GM19452 (cell line): Measurements from ENCODE around the gene SMIM12.

Experiments
- ATAC-seq: cut with Tn5 transposase; IDR thresholded peaks from one replicate; pipeline ENCODE4 v1.9.1; 2021; ENCODE audit not compliant: unreplicated experiment

The SMIM12 gene

DNA sequence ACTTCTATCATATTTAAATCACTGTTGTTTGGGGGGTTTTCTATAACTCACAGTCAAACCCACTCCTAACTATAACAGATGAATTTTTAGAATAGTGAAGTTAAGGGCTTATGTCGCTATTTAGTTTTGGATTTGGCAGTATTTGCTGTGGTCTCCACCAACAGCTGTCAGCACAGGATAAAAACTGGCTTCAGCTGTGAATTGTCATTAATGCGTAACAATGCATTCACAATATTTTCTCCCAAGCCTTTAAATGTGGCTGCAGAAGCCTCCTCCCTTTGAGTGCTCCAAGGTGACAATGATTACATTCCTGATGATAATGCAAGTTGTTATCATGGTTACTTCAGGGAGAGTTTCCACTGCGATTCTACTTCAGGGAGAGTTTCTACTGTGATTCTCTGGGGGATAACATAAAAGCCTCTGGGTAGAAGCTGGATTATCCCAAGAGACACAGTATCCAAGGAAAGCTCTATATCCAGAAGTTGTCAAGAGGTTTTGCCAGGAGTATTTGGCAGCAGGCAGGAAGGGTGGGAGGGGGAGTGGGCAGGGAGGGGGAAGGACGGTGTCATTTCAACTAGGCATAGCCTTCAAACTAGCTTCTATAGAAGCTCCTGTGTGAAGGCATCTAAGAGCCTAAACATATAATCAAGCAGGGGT is 14.9 kb upstream of the SMIM12 start:
- no peak for ATAC-seq

- ATAC-seq, result no peak
Measured at GRCh38 chr1:34872133-34872503, 12.6 kb upstream of the SMIM12 start.

- no peak for ATAC-seq
Measured at GRCh38 chr1:34871443-34872132, 12.0 kb upstream of the SMIM12 start.

GRCh38 chr1:34870395-34870794 is 10.8 kb upstream of the SMIM12 start:
- no peak for ATAC-seq

GRCh38 chr1:34869760-34870159 is 10.2 kb upstream of the SMIM12 start:
- ATAC-seq, result no peak

GRCh38 chr1:34868230-34869049 is 8.9 kb upstream of the SMIM12 start:
- no peak for ATAC-seq

DNA sequence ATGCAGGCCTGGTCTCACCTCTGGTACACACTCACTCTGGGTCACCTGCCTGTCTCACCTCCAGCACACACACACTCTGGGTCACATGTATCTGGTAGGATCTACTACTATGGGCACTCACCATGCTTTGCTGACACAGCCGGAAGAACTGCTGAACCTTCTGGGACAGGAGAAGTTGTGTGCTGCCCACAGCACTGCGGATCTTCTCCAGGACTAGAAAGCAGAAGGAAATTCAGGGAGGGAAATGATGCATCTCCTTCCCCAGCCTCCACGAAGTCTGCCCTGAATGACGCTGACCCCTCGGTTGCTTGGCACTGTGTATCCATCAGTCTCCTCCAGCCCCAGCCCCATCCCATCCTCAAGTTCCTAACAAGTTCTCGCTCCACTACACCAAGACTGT is 7.9 kb upstream of the SMIM12 start:
- no peak for ATAC-seq

DNA sequence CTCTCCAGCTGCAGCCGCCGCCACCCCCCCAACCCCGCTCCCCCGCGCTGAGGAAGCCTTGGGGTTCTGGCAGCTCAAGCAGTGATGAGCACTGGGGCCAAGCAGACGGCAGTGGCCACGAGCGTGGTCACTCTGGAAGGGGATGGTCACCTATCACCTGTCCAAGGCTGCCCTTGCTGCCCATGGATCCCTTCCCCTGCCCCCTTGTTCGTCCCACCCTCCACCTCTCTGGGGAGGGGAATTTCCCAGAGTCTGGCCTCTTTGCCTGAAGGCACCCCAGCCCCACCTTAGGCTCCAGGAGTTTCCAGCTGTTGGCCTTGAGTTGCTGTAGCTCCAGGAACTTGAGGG is 7.2 kb upstream of the SMIM12 start:
- ATAC-seq, result no peak

GRCh38 chr1:34865981-34866761 is 6.6 kb upstream of the SMIM12 start:
- ATAC-seq, result peak; percentile 59

GRCh38 chr1:34865573-34865972 is 6.0 kb upstream of the SMIM12 start:
- ATAC-seq, result no peak

GRCh38 chr1:34864759-34865158 is 5.2 kb upstream of the SMIM12 start:
- no peak for ATAC-seq

DNA sequence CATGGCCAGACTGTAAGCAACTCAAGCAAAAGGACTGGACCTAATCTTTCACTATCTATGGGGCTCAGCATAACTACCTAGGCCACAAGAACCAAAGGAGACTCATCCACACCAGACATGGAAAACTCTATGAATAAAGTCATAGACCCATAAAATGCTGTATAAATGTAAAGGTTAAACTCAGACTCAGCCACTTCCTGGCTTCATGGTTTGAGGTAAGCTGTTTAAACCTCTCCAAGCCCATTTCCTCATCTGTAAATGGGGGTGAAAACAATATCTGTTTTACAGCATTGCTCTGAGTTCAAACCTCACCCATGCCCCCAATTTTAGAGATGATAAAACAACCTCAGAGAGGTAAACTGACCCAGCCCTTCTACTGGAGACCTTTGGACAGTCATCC is 4.0 kb upstream of the SMIM12 start:
- ATAC-seq, result no peak

GRCh38 chr1:34858901-34859445 is 576 bp downstream of the SMIM12 start:
- no peak for ATAC-seq

- ATAC-seq, result no peak
Measured at GRCh38 chr1:34856697-34857096, 2.9 kb downstream of the SMIM12 start.

DNA sequence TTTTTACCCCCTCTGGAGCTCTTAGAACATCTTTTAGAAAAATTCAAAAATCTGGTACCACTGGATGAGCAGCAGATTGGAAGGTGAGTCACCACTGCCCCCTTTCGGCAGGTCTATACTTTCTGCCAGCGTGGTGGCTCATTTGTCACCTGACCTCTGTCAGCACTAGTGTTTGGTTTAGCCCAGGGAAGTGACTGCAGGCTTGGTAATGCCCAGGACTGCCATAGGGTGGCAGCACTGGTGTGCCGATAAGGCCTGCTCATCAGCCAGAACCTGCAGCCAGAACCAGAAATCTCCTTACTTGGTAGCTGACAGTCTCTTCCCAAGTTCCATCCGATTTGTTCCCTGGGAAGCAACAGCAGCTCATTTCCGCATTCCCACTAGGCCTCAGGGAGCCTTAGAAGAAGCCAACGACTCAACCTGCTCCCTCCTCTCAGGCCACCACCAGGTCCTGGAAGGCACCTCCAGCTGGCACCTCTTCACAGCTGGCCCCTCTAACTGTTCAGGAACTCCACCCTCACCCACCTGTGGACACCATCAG is 6.8 kb downstream of the SMIM12 start:
- ATAC-seq, result peak; percentile 89

DNA sequence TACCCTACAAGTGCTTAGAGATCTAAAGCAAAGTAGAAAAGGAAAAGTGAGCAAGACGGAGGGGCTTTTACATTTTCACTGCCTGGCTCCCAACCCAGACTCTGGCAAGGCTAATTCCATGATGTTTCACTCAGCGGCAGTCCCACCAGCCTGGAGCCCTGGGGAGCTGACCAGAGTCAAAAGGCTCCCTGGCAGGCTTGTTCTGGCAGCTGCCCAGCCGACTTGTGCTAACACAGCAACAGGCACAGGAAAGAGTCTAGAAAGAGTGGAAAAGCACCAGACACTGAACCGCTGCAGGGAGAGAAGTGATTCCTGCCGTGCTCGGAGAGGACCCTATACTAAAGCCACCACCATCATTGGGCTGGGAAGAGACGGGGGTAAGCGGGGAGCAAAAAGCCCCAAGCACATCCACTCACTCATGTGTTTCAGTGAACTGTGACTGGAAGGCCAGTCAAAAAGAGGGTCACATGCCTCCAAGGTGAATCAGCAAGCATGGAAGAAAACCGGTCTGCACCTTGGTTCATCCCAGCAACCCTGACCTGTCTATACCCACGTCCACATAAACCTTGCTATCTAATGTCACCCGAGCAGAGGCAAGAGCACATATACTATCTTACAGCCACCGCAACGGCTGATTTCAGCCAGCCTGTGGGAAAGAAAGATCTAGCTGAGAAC is 8.0 kb downstream of the SMIM12 start:
- no peak for ATAC-seq

DNA sequence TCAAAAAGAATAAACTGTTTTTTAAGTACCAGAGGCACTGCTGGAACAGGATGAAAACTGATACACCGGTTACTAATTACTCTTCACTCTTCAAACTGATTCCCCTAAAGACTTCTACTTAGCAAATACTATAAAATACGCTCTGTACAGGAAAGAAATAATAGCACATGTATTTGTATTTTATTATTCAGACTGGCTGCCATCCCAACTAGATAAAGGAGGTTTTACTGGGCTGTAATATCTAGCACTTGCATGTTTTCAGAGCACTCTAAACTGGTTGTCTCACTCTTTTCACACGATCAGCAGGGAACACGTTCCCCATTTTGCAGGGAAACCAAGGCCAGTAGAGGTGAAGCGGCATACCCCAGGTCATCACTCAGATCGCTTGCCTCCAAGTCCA is 9.2 kb downstream of the SMIM12 start:
- no peak for ATAC-seq

DNA sequence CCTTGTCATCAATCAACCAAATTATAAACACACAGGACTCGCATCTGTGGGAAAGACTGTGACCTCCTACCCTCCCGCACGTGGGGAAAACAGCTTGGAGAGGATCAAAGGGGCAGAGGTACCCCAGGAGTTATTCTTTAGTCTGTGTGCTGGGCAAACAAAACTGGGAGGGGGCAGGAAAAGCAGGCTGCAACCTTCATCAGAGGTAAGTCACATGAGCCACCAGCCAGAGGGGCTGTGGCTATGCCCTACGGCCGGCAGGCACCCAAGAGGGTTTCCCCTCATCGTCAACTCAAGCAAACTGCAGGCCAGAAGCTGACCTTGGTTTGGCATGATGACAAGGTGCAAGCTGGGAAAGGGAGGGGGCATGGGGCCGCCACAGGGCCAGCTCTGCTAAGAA is 12.5 kb downstream of the SMIM12 start:
- no peak for ATAC-seq

DNA sequence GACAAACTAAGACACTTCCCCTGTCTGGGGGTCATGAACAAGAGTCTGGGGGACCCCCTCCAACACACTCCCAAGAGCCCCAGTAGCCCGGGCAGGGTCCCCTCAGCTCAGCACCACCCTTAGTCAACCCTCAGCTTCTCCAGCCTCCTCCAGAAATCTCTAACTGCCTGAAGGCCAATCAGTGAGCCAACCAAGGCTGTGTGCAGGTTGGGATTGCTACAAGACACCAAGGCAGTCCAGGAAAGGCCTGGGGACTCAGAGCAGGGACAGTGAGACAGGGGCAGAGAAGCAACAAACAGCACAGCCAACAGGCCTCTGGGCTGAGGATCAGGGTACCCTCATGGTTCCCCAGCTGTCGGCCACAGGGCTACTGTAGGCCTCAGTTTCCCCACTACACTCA is 13.3 kb downstream of the SMIM12 start:
- no peak for ATAC-seq

- ATAC-seq, result no peak
Measured at GRCh38 chr1:34845131-34845901, 14.2 kb downstream of the SMIM12 start.
